Astrocyte of the spinal cord (primary cell): ENCODE measurements around the gene CCDC92B.

Experiments
- DNase-seq: peaks from one replicate; pipeline ENCODE4 v3.0.0; 2011; ENCODE audit warnings: low read depth, low spot score
- H3K4me3 ChIP-seq: 2 replicates; pipeline ENCODE4 v1.5.1; 2011; ENCODE audit warnings: low read depth, mild to moderate bottlenecking, low read length, moderate library complexity
- CTCF ChIP-seq: IDR thresholded peaks from 2 replicates; pipeline ENCODE4 v1.5.1; 2012; ENCODE audit warnings: low read depth, mild to moderate bottlenecking, low read length, inconsistent platforms
- in situ Hi-C: cut with HindIII; loops from 2 replicates; pipeline ENCODE4 v1.10.0; 2017; ENCODE audit warnings: low sequenced_read_pairs

CCDC92B gene

GRCh38 chr17:2749058-2749783, at the start of gene CCDC92B:
CCDC92B (minus strand) TSS chr17:2749652; CDS start chr17:2735145, 14,507 bp downstream.
- DNase-seq, result no peak
- no peak within 1 kb of the TSS for H3K4me3 ChIP-seq
- TF ChIP-seq CTCF, result no peak
- in situ Hi-C loops, result no loop called here

GRCh38 chr17:2798678-2799077, 49.2 kb upstream of the CCDC92B start:
- no peak overlapping the region for H3K4me3 ChIP-seq
- TF ChIP-seq CTCF, result no peak
- in situ Hi-C loops, result no loop called here
- DNase-seq, result no peak

- no peak for DNase-seq
- in situ Hi-C loops, result no loop called here
- H3K4me3 ChIP-seq, result no peak overlapping the region
- no peak for TF ChIP-seq CTCF
Measured at GRCh38 chr17:2798188-2798587, 48.7 kb upstream of the CCDC92B start.

- no peak for DNase-seq
- no peak for TF ChIP-seq CTCF
- in situ Hi-C loops, result no loop called here
- no peak overlapping the region for H3K4me3 ChIP-seq
Measured at GRCh38 chr17:2797637-2798036, 48.2 kb upstream of the CCDC92B start.

GRCh38 chr17:2797226-2797625, 47.8 kb upstream of the CCDC92B start:
- DNase-seq, result no peak
- no peak overlapping the region for H3K4me3 ChIP-seq
- in situ Hi-C loops, result no loop called here
- no peak for TF ChIP-seq CTCF

- in situ Hi-C loops, result no loop called here
- H3K4me3 ChIP-seq, result no peak within 1 kb of the TSS
- DNase-seq, result no peak
- no peak for TF ChIP-seq CTCF
Measured at GRCh38 chr17:2796164-2797125, 47.0 kb upstream of the CCDC92B start, which contains the start of gene RAP1GAP2. RAP1GAP2 (plus strand) TSS chr17:2796438; CDS start chr17:2796528, 90 bp downstream.
